HepG2 (cell line): ENCODE measurements around the gene TMEM239. TPM values are rescaled to one million over a fixed set of nuclear protein-coding genes. Genes with fewer than 3 reads are reported as not detected.

ENCODE experiments used
- ATF4 ChIP-seq, 2 experiments: fragments of 450-650 bp in 1 of 2; sonication (generic) in 1 of 2; formaldehyde crosslinking; IDR thresholded peaks; 2 replicates each; pipeline versions ENCODE4 v1.5.0 to v1.8.0; 2020 to 2022; ENCODE audit warnings: mild to moderate bottlenecking in 1 of 2, missing genetic modification reagents in 1 of 2
- CCDC6 ChIP-seq: sonication (generic); formaldehyde crosslinking; IDR thresholded peaks from 2 replicates; pipeline ENCODE4 v1.8.1; 2022; ENCODE audit warnings: mild to moderate bottlenecking, missing genetic modification reagents, moderate library complexity
- FOXO4 ChIP-seq: sonication (generic); formaldehyde crosslinking; conservative IDR thresholded peaks from 2 replicates; pipeline ENCODE4 v1.8.1; 2023; ENCODE audit warnings: missing genetic modification reagents
- GABPA ChIP-seq, 2 experiments: IDR thresholded peaks; 2 replicates each; pipeline ENCODE4 v1.6.1; 2011 to 2016; ENCODE audit warnings: low read depth in 2 of 2, low read length in 1 of 2, missing biosample characterization in 1 of 2, missing genetic modification characterization in 1 of 2
- HDAC1 ChIP-seq: sonication (generic); formaldehyde crosslinking; IDR thresholded peaks from 2 replicates; pipeline ENCODE4 v1.5.1; 2020; ENCODE audit warnings: mild to moderate bottlenecking, missing genetic modification reagents
- HNRNPLL ChIP-seq: fragments of 200-400 bp; formaldehyde crosslinking; IDR thresholded peaks from 2 replicates; pipeline ENCODE4 v1.6.1; 2017; ENCODE audit warnings: mild to moderate bottlenecking, low read depth, low read length; ENCODE audit not compliant: poor library complexity, severe bottlenecking
- MBNL3 ChIP-seq: fragments of 250-450 bp; sonication (Bioruptor Pico); conservative IDR thresholded peaks from 2 replicates; pipeline ENCODE4 v1.8.0; 2022; ENCODE audit warnings: mild to moderate bottlenecking, inconsistent platforms
- PRDM4 ChIP-seq: sonication (generic); formaldehyde crosslinking; IDR thresholded peaks from 2 replicates; pipeline ENCODE4 v1.9.0; 2021; ENCODE audit warnings: missing genetic modification reagents, borderline replicate concordance
- SALL1 ChIP-seq: sonication (generic); formaldehyde crosslinking; IDR thresholded peaks from 2 replicates; pipeline ENCODE4 v1.8.0; 2022; ENCODE audit warnings: mild to moderate bottlenecking, missing genetic modification reagents
- ZBTB7A ChIP-seq: sonication (generic); formaldehyde crosslinking; IDR thresholded peaks from 2 replicates; pipeline ENCODE4 v1.8.0; 2022; ENCODE audit warnings: mild to moderate bottlenecking, missing genetic modification reagents
- ZFX ChIP-seq: sonication (generic); formaldehyde crosslinking; IDR thresholded peaks from 2 replicates; pipeline ENCODE4 v1.4.0; 2020; ENCODE audit warnings: mild to moderate bottlenecking, low read depth, missing genetic modification reagents, moderate library complexity
- ZIK1 ChIP-seq: sonication (generic); formaldehyde crosslinking; IDR thresholded peaks from 2 replicates; pipeline ENCODE4 v1.5.0; 2020; ENCODE audit warnings: mild to moderate bottlenecking, low read depth, missing genetic modification reagents, borderline replicate concordance
- ZNF256 ChIP-seq: sonication (generic); formaldehyde crosslinking; conservative IDR thresholded peaks from 2 replicates; pipeline ENCODE4 v1.4.0; 2020; ENCODE audit warnings: missing genetic modification reagents
- ZNF276 ChIP-seq: sonication (generic); formaldehyde crosslinking; IDR thresholded peaks from 2 replicates; pipeline ENCODE4 v1.4.0; 2020; ENCODE audit warnings: mild to moderate bottlenecking, low read depth, missing genetic modification reagents
- ZNF512B ChIP-seq: sonication (generic); formaldehyde crosslinking; IDR thresholded peaks from 2 replicates; pipeline ENCODE4 v1.5.1; 2020; ENCODE audit warnings: missing genetic modification reagents, mild to moderate bottlenecking, borderline replicate concordance
- ZNF607 ChIP-seq: sonication (generic); formaldehyde crosslinking; IDR thresholded peaks from 2 replicates; pipeline ENCODE4 v1.5.1; 2020; ENCODE audit warnings: missing genetic modification reagents, mild to moderate bottlenecking, borderline replicate concordance
- ZNF614 ChIP-seq: IDR thresholded peaks from 2 replicates; pipeline ENCODE4 v1.6.1; 2018; ENCODE audit warnings: missing biosample characterization, missing genetic modification reagents, inconsistent platforms, borderline replicate concordance
- polyA plus RNA-seq, 8 experiments: library from polyadenylated mRNA; depleted of rRNA in 3 of 8; stranded (reverse) in 7 of 8; unstranded in 1 of 8; fragments of >200 nt; fragmentation: Illumina TruSeq in 4 of 8; extraction: Trizol in 4 of 8; gene quantifications; 2 replicates each; pipeline versions ENCODE4 v1.2.1 to v1.2.3, GENCODE V29; 2011 to 2016; ENCODE audit warnings: low read depth in 4 of 8, missing spikeins in 1 of 8, mixed read lengths in 1 of 8; ENCODE audit not compliant: insufficient read depth in 1 of 8
- total RNA-seq, 5 experiments: library from RNA; depleted of rRNA; stranded (reverse); fragments of >200 nt; fragmentation: Illumina TruSeq; extraction: Trizol; gene quantifications; 2 replicates each; pipeline ENCODE4 v1.2.3, GENCODE V29; 2016; ENCODE audit warnings: low read depth in 1 of 5

Gene TMEM239
- total and polyA plus RNA-seq, 2 of the 13 experiments (the other 11 are each of a cell fraction or from before 2014, with no cell fraction given): not detected

- TF ChIP-seq PRDM4 (CRISPR knock-in tag): no peak
- peak; percentile 95 for TF ChIP-seq GABPA (IDR thresholded peaks at IDR 0.05; ENCODE audit: low read depth, low read length)
- TF ChIP-seq GABPA (CRISPR knock-in tag; IDR thresholded peaks at IDR 0.05; ENCODE audit: low read depth): peak; percentile 91
- TF ChIP-seq SALL1 (CRISPR knock-in tag): peak; percentile 96
- peak; percentile 95 for TF ChIP-seq FOXO4
- TF ChIP-seq ZNF512B (CRISPR knock-in tag): no peak
- peak; percentile 99 for TF ChIP-seq ZFX (CRISPR knock-in tag)
- TF ChIP-seq ZIK1 (CRISPR knock-in tag): peak; percentile 98
- TF ChIP-seq MBNL3 (CRISPR knock-in tag): no peak
- peak; percentile 98 for TF ChIP-seq CCDC6
- peak; percentile 89; the same call in 1 of the 2 replicates for TF ChIP-seq ZNF614 (CRISPR knock-in tag)
- TF ChIP-seq ZNF276 (CRISPR knock-in tag): peak; percentile 93
- TF ChIP-seq ZBTB7A: peak; percentile 96
- peak; percentile 98 for TF ChIP-seq ZNF607 (CRISPR knock-in tag)
- TF ChIP-seq HNRNPLL: no peak
- peak in 1 of 2 experiments; percentile 56; a peak in 2 of 4 replicates for TF ChIP-seq ATF4 (CRISPR knock-in tag; IDR thresholded peaks at IDR 0.05)
- TF ChIP-seq ZNF256: peak; percentile 98
- TF ChIP-seq HDAC1 (CRISPR knock-in tag): peak; percentile 97
Measured at GRCh38 chr20:2840138-2840966, 24.2 kb downstream of the TMEM239 start, which contains the start of the genes PCED1A and VPS16 (continued).
